Measurements from ENCODE around the gene NPTX1.

The NPTX1 gene

GRCh38 chr17:80442764-80443163 is 33.6 kb downstream of the NPTX1 start:
- TF ChIP-seq, protein P1, sequence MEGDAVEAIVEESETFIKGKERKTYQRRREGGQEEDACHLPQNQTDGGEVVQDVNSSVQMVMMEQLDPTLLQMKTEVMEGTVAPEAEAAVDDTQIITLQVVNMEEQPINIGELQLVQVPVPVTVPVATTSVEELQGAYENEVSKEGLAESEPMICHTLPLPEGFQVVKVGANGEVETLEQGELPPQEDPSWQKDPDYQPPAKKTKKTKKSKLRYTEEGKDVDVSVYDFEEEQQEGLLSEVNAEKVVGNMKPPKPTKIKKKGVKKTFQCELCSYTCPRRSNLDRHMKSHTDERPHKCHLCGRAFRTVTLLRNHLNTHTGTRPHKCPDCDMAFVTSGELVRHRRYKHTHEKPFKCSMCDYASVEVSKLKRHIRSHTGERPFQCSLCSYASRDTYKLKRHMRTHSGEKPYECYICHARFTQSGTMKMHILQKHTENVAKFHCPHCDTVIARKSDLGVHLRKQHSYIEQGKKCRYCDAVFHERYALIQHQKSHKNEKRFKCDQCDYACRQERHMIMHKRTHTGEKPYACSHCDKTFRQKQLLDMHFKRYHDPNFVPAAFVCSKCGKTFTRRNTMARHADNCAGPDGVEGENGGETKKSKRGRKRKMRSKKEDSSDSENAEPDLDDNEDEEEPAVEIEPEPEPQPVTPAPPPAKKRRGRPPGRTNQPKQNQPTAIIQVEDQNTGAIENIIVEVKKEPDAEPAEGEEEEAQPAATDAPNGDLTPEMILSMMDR (IDR thresholded peaks at IDR 0.05; ENCODE audit: control insufficient read depth, insufficient read depth, low read depth, low read length, missing control alignments): no peak
- H3K4me3 ChIP-seq (ENCODE audit: control insufficient read depth, low read depth, low read length): no peak overlapping the region
- DNase-seq (ENCODE audit: low read depth): no peak

DNA sequence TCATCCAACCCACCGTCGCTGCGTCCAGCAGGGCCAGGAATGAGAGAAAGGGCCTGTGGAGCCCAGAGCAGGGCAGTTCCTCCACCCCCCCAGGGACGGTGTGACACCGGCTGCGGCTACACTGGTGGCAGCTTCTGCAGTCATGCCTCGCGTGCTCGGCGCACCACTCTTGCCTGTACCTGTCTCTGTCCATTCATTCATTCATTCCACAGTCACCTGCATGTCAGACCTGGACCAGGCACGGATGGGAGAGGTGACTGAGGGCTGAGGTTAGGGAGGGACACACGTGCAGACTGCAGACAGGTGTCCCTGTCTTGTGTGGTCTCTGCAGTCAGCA is 34.1 kb downstream of the NPTX1 start:
- TF ChIP-seq, protein P1 (IDR thresholded peaks at IDR 0.05; ENCODE audit: control insufficient read depth, insufficient read depth, low read depth, low read length, missing control alignments): no peak
- H3K4me3 ChIP-seq (ENCODE audit: control insufficient read depth, low read depth, low read length): no peak overlapping the region
- DNase-seq (ENCODE audit: low read depth): no peak

DNA sequence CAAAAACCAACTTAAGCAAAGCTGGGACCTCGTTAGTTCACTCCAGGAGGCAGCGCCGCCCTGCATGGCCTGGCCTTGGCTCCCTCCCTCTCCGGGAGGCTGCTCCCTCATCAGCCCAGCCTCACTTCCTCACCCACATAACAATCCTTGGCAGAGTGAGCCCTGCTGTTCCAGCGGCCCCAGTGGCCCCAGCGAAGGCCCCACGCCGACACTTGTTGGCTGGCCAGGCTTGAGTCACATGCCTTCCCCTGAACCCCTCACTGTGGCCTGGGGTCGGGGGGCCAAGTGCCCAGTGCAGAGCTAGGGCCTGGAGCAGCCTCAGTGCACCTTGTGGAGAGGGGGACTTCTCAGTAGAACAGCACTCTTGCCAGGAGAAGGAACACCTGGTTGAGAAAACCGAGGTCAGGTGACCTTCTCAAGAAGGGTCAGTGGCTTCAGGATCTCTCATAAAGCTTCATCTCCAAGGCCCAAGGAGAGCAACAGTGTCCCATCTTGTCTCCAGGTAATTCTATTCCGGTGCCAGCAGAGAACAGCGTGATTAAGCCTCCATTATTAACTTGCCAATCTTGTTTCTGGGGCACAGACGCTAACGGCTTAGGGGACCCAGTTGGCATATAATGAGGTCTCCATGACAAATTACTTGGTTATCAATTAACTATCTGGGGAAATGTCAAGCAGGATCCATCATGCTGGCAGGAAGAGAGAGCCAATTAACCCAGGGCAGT is 34.6 kb downstream of the NPTX1 start:
- no peak overlapping the region for H3K4me3 ChIP-seq (ENCODE audit: control insufficient read depth, low read depth, low read length)
- DNase-seq (ENCODE audit: low read depth): no peak
- TF ChIP-seq, protein P1 (IDR thresholded peaks at IDR 0.05; ENCODE audit: control insufficient read depth, insufficient read depth, low read depth, low read length, missing control alignments): no peak

- H3K4me3 ChIP-seq (ENCODE audit: control insufficient read depth, low read depth, low read length): no peak overlapping the region
- no peak for DNase-seq (ENCODE audit: low read depth)
- TF ChIP-seq, protein P1 (IDR thresholded peaks at IDR 0.05; ENCODE audit: control insufficient read depth, insufficient read depth, low read depth, low read length, missing control alignments): no peak
These were observed 35.3 kb downstream of the NPTX1 start for GRCh38 chr17:80441133-80441578.

DNA sequence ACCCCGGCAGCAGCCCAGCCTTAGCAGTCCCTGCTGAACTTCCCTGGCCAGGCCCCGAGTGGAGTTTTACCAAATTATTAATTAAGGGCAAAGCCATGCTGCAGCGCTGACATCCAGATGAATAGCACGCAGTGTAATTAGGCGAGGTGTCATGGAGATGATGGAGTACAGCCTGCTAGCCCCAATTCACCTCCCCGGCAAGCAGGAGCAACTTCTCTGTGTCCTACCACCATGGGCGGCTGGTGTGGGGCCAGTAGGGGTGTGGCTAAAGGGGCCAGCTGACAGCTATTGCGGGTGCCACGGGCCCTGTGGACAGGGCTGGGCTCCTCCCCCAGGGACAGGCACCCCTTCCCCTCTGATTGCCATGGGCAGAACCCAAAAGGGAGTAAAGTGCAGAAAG is 36.9 kb downstream of the NPTX1 start:
- TF ChIP-seq, protein P1 (IDR thresholded peaks at IDR 0.05; ENCODE audit: control insufficient read depth, insufficient read depth, low read depth, low read length, missing control alignments): no peak
- DNase-seq (ENCODE audit: low read depth): no peak
- H3K4me3 ChIP-seq (ENCODE audit: control insufficient read depth, low read depth, low read length): no peak overlapping the region

- H3K4me3 ChIP-seq (ENCODE audit: control insufficient read depth, low read depth, low read length): no peak overlapping the region
- TF ChIP-seq, protein P1 (IDR thresholded peaks at IDR 0.05; ENCODE audit: control insufficient read depth, insufficient read depth, low read depth, low read length, missing control alignments): no peak
- DNase-seq (ENCODE audit: low read depth): no peak
These were observed 37.6 kb downstream of the NPTX1 start for GRCh38 chr17:80438806-80439205.

Measured in AG09309 (cell line).